K562 (cell line): ENCODE measurements around the gene ZBTB22. TPM values are rescaled to one million over a fixed set of nuclear protein-coding genes. Genes with fewer than 3 reads are reported as not detected.

Experiments
- BRF2 ChIP-seq: IDR thresholded peaks from 3 replicates; pipeline ENCODE4 v1.6.1; 2011; ENCODE audit warnings: borderline replicate concordance, mild to moderate bottlenecking; ENCODE audit not compliant: insufficient read length, insufficient read depth
- CREM ChIP-seq: IDR thresholded peaks from 2 replicates; pipeline ENCODE4 v1.6.1; 2014; ENCODE audit warnings: antibody characterized with exemption, low read depth
- E2F5 ChIP-seq: sonication (generic); formaldehyde crosslinking; IDR thresholded peaks from 2 replicates; pipeline ENCODE4 v1.8.0; 2022; ENCODE audit warnings: mild to moderate bottlenecking, missing genetic modification reagents
- NFE2 ChIP-seq: IDR thresholded peaks from 2 replicates; pipeline ENCODE4 v1.6.1; 2014; ENCODE audit warnings: antibody characterized with exemption, low read depth
- PHF8 ChIP-seq: fragments of 200-600 bp; sonication (generic); IDR thresholded peaks from 2 replicates; pipeline ENCODE4 v1.6.1; 2012; ENCODE audit warnings: mixed run types, mild to moderate bottlenecking, inconsistent platforms, low read length, moderate library complexity, borderline replicate concordance
- RBBP5 ChIP-seq: fragments of 200-600 bp; sonication (generic); IDR thresholded peaks from 2 replicates; pipeline ENCODE4 v1.6.1; 2012; ENCODE audit warnings: borderline replicate concordance, mild to moderate bottlenecking, low read length, control low read depth, inconsistent platforms; ENCODE audit not compliant: insufficient read depth, poor library complexity, severe bottlenecking
- SIN3A ChIP-seq, 2 experiments: fragments of 150-350 bp in 1 of 2; IDR thresholded peaks; 2 replicates each; pipeline ENCODE4 v1.6.1; 2011 to 2016; ENCODE audit warnings: borderline replicate concordance in 2 of 2, low read depth in 2 of 2, low read length in 2 of 2, mild to moderate bottlenecking in 2 of 2, moderate library complexity in 2 of 2; ENCODE audit not compliant: control insufficient read depth in 1 of 2
- SIN3B ChIP-seq: fragments of 450-650 bp; IDR thresholded peaks from 2 replicates; pipeline ENCODE4 v1.6.1; 2017; ENCODE audit warnings: low read depth, mild to moderate bottlenecking, moderate library complexity
- SOX6 ChIP-seq: fragments of 450-650 bp; IDR thresholded peaks from 2 replicates; pipeline ENCODE4 v1.6.1; 2014; ENCODE audit warnings: mild to moderate bottlenecking
- SREBF1 ChIP-seq: fragments of 150-350 bp; IDR thresholded peaks from 2 replicates; pipeline ENCODE4 v1.6.1; 2014; ENCODE audit warnings: antibody characterized with exemption, low read depth, low read length, borderline replicate concordance
- SUPT5H ChIP-seq: fragments of 450-650 bp; IDR thresholded peaks from 2 replicates; pipeline ENCODE4 v1.6.1; 2016
- ZBED1 ChIP-seq: IDR thresholded peaks from 2 replicates; pipeline ENCODE4 v1.6.1; 2014
- ZFP91 ChIP-seq: sonication (generic); formaldehyde crosslinking; IDR thresholded peaks from 2 replicates; pipeline ENCODE4 v1.8.0; 2022; ENCODE audit warnings: mild to moderate bottlenecking, missing genetic modification reagents
- ZFPM2 ChIP-seq: fragments of 250-450 bp; sonication (Bioruptor Pico); IDR thresholded peaks from 2 replicates; pipeline ENCODE4 v1.5.1; 2022; ENCODE audit warnings: mild to moderate bottlenecking
- ZNF175 ChIP-seq: fragments of 200-800 bp; sonication (Bioruptor generic); IDR thresholded peaks from 2 replicates; pipeline ENCODE4 v1.6.1; 2016; ENCODE audit warnings: low read depth, mild to moderate bottlenecking, missing genetic modification characterization, missing compliant biosample characterization
- ZNF511 ChIP-seq: sonication (generic); formaldehyde crosslinking; IDR thresholded peaks from 2 replicates; pipeline ENCODE4 v1.8.0; 2022; ENCODE audit warnings: mild to moderate bottlenecking, missing genetic modification reagents
- polyA plus RNA-seq, 8 experiments: library from polyadenylated mRNA; depleted of rRNA in 4 of 8; stranded (reverse) in 5 of 8; unstranded in 3 of 8; fragments of >200 nt; fragmentation: Nextera tagmentation in 2 of 8; fragmentation: Illumina TruSeq in 1 of 8; extraction: Ambion mirVana in 2 of 8; extraction: Trizol in 1 of 8; gene quantifications; 2 replicates each; pipeline versions ENCODE4 v1.2.1 to v1.2.3, GENCODE V29; 2011 to 2014; ENCODE audit warnings: inconsistent platforms in 1 of 8, missing spikeins in 1 of 8
- total RNA-seq, 7 experiments: library from RNA; depleted of rRNA in 6 of 7; stranded (reverse); fragments of >200 nt in 6 of 7; fragmentation: Illumina TruSeq in 2 of 7; extraction: Trizol in 2 of 7; gene quantifications; 2 replicates each; pipeline versions ENCODE4 v1.2.1 to v1.2.3, GENCODE V29; 2011 to 2021; ENCODE audit warnings: low replicate concordance in 1 of 7
- TF ChIP-seq, protein P1 (sequence below): sonication (generic); formaldehyde crosslinking; IDR thresholded peaks from 2 replicates; pipeline ENCODE4 v1.4.0; 2020; ENCODE audit warnings: mild to moderate bottlenecking, missing genetic modification reagents
- TF ChIP-seq, protein P2 (sequence below): sonication (generic); formaldehyde crosslinking; IDR thresholded peaks from 2 replicates; pipeline ENCODE4 v1.8.0; 2022; ENCODE audit warnings: missing genetic modification reagents, mild to moderate bottlenecking, moderate library complexity, borderline replicate concordance

ZBTB22 gene
- total and polyA plus RNA-seq, 9 of the 15 experiments (the other 6 are each of a cell fraction or from before 2014, with no cell fraction given), result 0.21 to 11.9 (median 7.1) TPM

- TF ChIP-seq RBBP5 (peak; percentile 62), SUPT5H (peak; percentile 99), E2F5 (CRISPR knock-in tag) (0 out of 2 replicates have a peak, but pooled peaks have one; percentile 86), ZNF511 (CRISPR knock-in tag) (0 out of 2 replicates have a peak, but pooled peaks have one; percentile 78), SIN3B (peak; percentile 30; the same call in 1 of the 2 replicates), SREBF1 (no peak; the same call in 1 of the 2 replicates), CREM (peak; percentile 65), SOX6 (peak; percentile 69), SIN3A (IDR thresholded peaks at IDR 0.05; ENCODE audit: borderline replicate concordance in 2 of 2, control insufficient read depth in 1 of 2, low read depth in 2 of 2, low read length in 2 of 2) (peak; percentile 65 to 95), PHF8 (peak; percentile 79; the same call in 1 of the 2 replicates), BRF2 (no peak), ZFPM2 (0 out of 2 replicates have a peak, but pooled peaks have one; percentile 62), ZFP91 (CRISPR knock-in tag) (no peak), ZNF175 (CRISPR knock-in tag) (peak; percentile 88), NFE2 (no peak), ZBED1 (peak; percentile 14; the same call in 1 of the 2 replicates)
- TF ChIP-seq, protein P1, sequence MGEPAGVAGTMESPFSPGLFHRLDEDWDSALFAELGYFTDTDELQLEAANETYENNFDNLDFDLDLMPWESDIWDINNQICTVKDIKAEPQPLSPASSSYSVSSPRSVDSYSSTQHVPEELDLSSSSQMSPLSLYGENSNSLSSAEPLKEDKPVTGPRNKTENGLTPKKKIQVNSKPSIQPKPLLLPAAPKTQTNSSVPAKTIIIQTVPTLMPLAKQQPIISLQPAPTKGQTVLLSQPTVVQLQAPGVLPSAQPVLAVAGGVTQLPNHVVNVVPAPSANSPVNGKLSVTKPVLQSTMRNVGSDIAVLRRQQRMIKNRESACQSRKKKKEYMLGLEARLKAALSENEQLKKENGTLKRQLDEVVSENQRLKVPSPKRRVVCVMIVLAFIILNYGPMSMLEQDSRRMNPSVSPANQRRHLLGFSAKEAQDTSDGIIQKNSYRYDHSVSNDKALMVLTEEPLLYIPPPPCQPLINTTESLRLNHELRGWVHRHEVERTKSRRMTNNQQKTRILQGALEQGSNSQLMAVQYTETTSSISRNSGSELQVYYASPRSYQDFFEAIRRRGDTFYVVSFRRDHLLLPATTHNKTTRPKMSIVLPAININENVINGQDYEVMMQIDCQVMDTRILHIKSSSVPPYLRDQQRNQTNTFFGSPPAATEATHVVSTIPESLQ (CRISPR knock-in tag), result peak; percentile 61; the same call in 1 of the 2 replicates
- TF ChIP-seq, protein P2, sequence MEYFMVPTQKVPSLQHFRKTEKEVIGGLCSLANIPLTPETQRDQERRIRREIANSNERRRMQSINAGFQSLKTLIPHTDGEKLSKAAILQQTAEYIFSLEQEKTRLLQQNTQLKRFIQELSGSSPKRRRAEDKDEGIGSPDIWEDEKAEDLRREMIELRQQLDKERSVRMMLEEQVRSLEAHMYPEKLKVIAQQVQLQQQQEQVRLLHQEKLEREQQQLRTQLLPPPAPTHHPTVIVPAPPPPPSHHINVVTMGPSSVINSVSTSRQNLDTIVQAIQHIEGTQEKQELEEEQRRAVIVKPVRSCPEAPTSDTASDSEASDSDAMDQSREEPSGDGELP (CRISPR knock-in tag), result peak; percentile 61; the same call in 1 of the 2 replicates
Measured at GRCh38 chr6:33299237-33299944, 18.2 kb downstream of the ZBTB22 start (continued).
